ENCODE measurements around the gene APBB1. TPM values are rescaled to one million over a fixed set of nuclear protein-coding genes. Genes with fewer than 3 reads are reported as not detected.

The APBB1 gene
- total and polyA plus RNA-seq, 10 of the 15 experiments (the other 5 are each of a cell fraction or from before 2014, with no cell fraction given), result 0.31 to 10.6 (median 5.4) TPM

DNA sequence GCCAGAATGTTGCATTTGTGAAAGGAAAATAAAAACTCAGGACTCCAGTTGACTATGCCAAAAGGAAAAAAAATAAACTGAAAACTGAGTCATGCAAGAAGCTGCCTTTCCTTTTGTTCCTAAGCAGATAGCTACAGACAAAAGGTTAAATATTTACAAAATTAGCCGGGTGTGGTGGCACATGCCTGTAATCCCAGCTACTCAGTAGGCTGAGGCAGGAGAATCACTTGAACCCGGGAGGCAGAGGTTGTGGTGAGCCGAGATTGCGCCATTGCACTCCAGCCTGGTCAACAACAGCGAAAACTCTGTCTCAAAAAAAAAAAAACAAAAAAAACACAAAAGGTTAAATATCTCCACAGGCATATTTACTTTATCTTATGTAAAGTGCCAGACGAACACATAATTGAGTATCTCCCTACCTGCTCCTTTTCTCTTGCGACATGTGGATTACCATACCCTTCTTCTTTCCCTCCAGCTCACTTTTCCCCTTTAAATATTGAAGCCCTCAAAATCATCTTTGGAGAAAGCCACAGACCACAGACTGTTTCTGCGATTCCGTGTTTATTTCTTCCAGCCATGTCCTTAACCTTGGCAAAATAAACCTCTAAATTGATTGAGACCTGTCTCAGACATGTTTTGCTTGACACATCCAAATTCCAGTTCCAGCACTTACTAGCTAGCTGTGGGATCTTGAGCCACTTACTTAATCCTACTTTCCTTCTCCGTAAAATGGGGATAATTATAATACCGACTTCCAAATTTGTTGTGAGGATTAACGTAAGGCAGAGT is 30.9 kb downstream of the APBB1 start:
- FAIRE-seq, result no peak
- SMC1A ChIA-PET (ENCODE audit: uncharacterized antibody, unreplicated experiment), result interaction anchor here (0.8 to 2.7 kb wide), 5 partner anchors 9 to 117 kb away, joined by 3 to 25 read pairs (median 4); no protein-coding TSS in a partner anchor
- CTCF ChIA-PET, result interaction anchor here (0.8 to 4.2 kb wide), 12 partner anchors 9 to 366 kb away, joined by 3 to 44 read pairs (median 4); no protein-coding TSS in a partner anchor
- 96% methylated on average over 12 of the region's 12 CpGs for WGBS (ENCODE audit: insufficient coverage, insufficient replicate concordance, low lambda C conversion rate, missing lambda C conversion rate)
- H3K27ac ChIP-seq (ENCODE audit: control insufficient read depth, insufficient read depth), result no peak overlapping the region
- H3K9me3 ChIP-seq (replicated peaks; ENCODE audit: control insufficient read depth, insufficient read depth, low read length), result no peaks in the 10 kb centered on the region
- intact Hi-C loops (cut with micrococcal nuclease; ENCODE audit: unreplicated experiment) (loop anchor here (10.0 kb wide), 1 partner anchor 217 kb away; the partner anchor contains the start of genes ILK and RRP8), in situ Hi-C loops (cut with MboI) (loop anchor here (10.0 kb wide), 1 partner anchor 287 kb away; no protein-coding TSS in a partner anchor)
- H3K4me1 ChIP-seq (ENCODE audit: control insufficient read depth, insufficient read depth, low read length), result peaks cover 6% of the 10 kb centered on the region
- H4K20me1 ChIP-seq (ENCODE audit: control insufficient read depth, insufficient read depth), result no peaks in the 10 kb centered on the region
- POLR2A ChIA-PET, result interaction anchor here (0.8 to 3.6 kb wide), 5 partner anchors 9 to 100 kb away, joined by 3 to 21 read pairs (median 5); partner anchors contain the start of genes ARFIP2 and TIMM10B
- H3K9ac ChIP-seq (ENCODE audit: control insufficient read depth, insufficient read depth, low read length), result no peak overlapping the region
- RAD21 ChIA-PET (ENCODE audit: unreplicated experiment), result interaction anchor here (1.1 to 2.0 kb wide), 3 partner anchors 9 to 56 kb away, joined by 3 to 12 read pairs (median 4); no protein-coding TSS in a partner anchor
- no peak for ATAC-seq
- H2AFZ ChIP-seq (ENCODE audit: control insufficient read depth, low read depth, low read length), result no peak overlapping the region
- H3K4me3 ChIP-seq, result no peak overlapping the region
- no peak overlapping the region for H3K4me2 ChIP-seq (ENCODE audit: control insufficient read depth, insufficient read depth)
- no peaks in the 10 kb centered on the region for H3K36me3 ChIP-seq (ENCODE audit: control insufficient read depth in 2 of 2, insufficient read depth in 2 of 2, low read length in 1 of 2)
- no TSS peak for BruUV-seq (replicated peaks)
- no peak for TF ChIP-seq TCF7 (IDR thresholded peaks at IDR 0.05; ENCODE audit: borderline replicate concordance)
- no peak for TF ChIP-seq FOXK2 (IDR thresholded peaks at IDR 0.05)
- TF ChIP-seq BRCA1 (IDR thresholded peaks at IDR 0.05; ENCODE audit: low read depth, low read length), result no peak
- TF ChIP-seq YBX1 (IDR thresholded peaks at IDR 0.05), result no peak
- TF ChIP-seq, protein P1, sequence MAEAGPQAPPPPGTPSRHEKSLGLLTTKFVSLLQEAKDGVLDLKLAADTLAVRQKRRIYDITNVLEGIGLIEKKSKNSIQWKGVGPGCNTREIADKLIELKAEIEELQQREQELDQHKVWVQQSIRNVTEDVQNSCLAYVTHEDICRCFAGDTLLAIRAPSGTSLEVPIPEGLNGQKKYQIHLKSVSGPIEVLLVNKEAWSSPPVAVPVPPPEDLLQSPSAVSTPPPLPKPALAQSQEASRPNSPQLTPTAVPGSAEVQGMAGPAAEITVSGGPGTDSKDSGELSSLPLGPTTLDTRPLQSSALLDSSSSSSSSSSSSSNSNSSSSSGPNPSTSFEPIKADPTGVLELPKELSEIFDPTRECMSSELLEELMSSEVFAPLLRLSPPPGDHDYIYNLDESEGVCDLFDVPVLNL (IDR thresholded peaks at IDR 0.05; ENCODE audit: low read depth, low read length), result no peak
- no peak for TF ChIP-seq MTA2 (IDR thresholded peaks at IDR 0.05; ENCODE audit: low read depth)
- no peak for TF ChIP-seq SMC3 (IDR thresholded peaks at IDR 0.05; ENCODE audit: borderline replicate concordance, low read length)
- TF ChIP-seq ZSCAN29 (IDR thresholded peaks at IDR 0.05), result no peak
- DNase-seq (ENCODE audit: low read depth, low spot score), result no peak
- no peaks in the 10 kb centered on the region for H3K27me3 ChIP-seq (replicated peaks in 1 of 2; ENCODE audit: control insufficient read depth in 2 of 2, insufficient read depth in 2 of 2, low read length in 1 of 2)
- H3K79me2 ChIP-seq (ENCODE audit: control insufficient read depth, insufficient read depth, low read length), result no peaks in the 10 kb centered on the region

Measured in GM12878 (cell line).